GM12892 (cell line): ENCODE measurements around the gene HMSD. TPM values are rescaled to one million over a fixed set of nuclear protein-coding genes. Genes with fewer than 3 reads are reported as not detected.
A peak's percentile ranks its signal among the peaks of the same experiment; 100 is the strongest.

ENCODE experiments used
- DNase-seq: peaks from one replicate; pipeline ENCODE4 v3.0.0; 2011; ENCODE audit not compliant: insufficient read length
- FAIRE-seq: peaks from 2 replicates; lab custom pipeline; 2011; peaks lifted over from hg19 to GRCh38; lab: Jason Lieb, UNC
- POLR2A ChIP-seq: IDR thresholded peaks from 2 replicates; pipeline ENCODE4 v1.6.1; 2011; ENCODE audit warnings: low read depth, low read length, control low read depth
- POLR2AphosphoS5 ChIP-seq: IDR thresholded peaks from 2 replicates; pipeline ENCODE4 v1.6.1; 2011; ENCODE audit warnings: low read depth, low read length, control low read depth
- TAF1 ChIP-seq: IDR thresholded peaks from 2 replicates; pipeline ENCODE4 v1.6.1; 2011; ENCODE audit warnings: low read depth, mild to moderate bottlenecking, control low read depth, low read length, borderline replicate concordance
- polyA plus RNA-seq: library from polyadenylated mRNA; unstranded; fragments of >200 nt; gene quantifications from one replicate; pipeline ENCODE4 v1.2.1, GENCODE V29; 2012; ENCODE audit warnings: missing spikeins, inconsistent platforms; ENCODE audit not compliant: missing spikeins

The HMSD gene, protein sequence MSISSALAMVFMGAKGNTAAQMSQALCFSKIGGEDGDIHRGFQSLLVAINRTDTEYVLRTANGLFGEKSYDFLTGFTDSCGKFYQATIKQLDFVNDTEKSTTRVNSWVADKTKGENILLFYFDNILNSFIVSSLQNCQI
- polyA plus RNA-seq = 27.3 TPM

- TF ChIP-seq TAF1 = peak; percentile 74
- peak; percentile 72 for TF ChIP-seq POLR2AphosphoS5
- peak; percentile 87 for TF ChIP-seq POLR2A
- peak; percentile 87 for FAIRE-seq
- peak; percentile 58 for DNase-seq
Measured at GRCh38 chr18:63949068-63949737, at the start of gene HMSD. TSS of gene HMSD (plus strand) at chr18:63949301. CDS start at chr18:63953456, 4,155 bp downstream.

- FAIRE-seq (peak; percentile 38), DNase-seq (no peak)
- no peak for TF ChIP-seq TAF1
- no peak for TF ChIP-seq POLR2AphosphoS5
- TF ChIP-seq POLR2A = no peak
Measured at GRCh38 chr18:63903851-63904570, 45.1 kb upstream of the HMSD start.

DNA sequence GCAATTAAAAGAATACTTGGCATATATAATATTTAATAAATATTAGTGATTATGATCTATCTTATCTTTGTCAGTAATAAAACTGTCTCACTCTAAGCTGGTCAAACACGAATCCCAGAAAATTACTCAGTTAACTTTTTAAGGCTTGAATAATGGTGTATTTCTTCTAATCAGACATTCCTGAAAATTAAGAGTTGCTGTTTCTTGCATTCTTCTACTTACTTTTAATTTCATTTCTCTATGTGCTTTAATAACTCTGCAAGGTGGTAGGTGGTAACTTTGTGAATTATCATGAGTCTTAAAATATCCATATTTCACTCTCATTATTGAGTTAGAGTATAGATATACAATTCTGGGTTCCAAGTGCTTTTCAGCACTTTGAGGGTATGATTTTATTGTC, 44.4 kb upstream of the HMSD start:
- TF ChIP-seq POLR2AphosphoS5 (no peak), POLR2A (no peak), TAF1 (no peak)
- DNase-seq (no peak), FAIRE-seq (no peak)

- TF ChIP-seq POLR2A (no peak), TAF1 (no peak), POLR2AphosphoS5 (no peak)
- DNase-seq = no peak
- FAIRE-seq = no peak
Measured at GRCh38 chr18:63905361-63905760, 43.7 kb upstream of the HMSD start.

GRCh38 chr18:63906056-63906455, 43.0 kb upstream of the HMSD start:
- TF ChIP-seq POLR2A (no peak), POLR2AphosphoS5 (no peak), TAF1 (no peak)
- no peak for FAIRE-seq
- DNase-seq = no peak

DNA sequence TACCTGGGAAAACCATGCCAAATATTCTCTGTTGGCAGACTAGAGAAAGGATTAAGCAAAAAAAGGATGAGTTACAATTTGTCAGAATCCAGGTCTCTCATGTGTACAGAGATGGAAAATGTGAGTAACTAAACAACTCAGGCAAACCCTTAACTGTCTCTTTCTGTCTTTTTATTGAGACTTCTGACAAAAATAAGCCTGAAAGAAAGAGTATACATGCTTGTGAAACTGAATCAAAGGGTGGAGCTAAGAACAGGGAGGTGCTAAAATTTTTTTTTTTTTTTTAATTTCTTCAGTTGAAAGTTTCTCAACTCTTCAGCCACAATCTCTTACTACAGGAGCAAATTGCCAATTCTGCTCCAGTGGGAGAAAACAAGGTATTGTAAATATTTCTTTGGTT, 41.4 kb upstream of the HMSD start, which contains the start of gene SERPINB10:
SERPINB10 (plus strand) TSS at position 295 of the 400 bp plus-strand sequence. CDS start 7,553 bp downstream, outside the sequence.
- TF ChIP-seq POLR2A = no peak
- DNase-seq (no peak), FAIRE-seq (no peak)

- FAIRE-seq (no peak), DNase-seq (no peak)
- TF ChIP-seq POLR2A (no peak), TAF1 (no peak), POLR2AphosphoS5 (no peak)
Measured at GRCh38 chr18:63908858-63909257, 40.2 kb upstream of the HMSD start.

DNA sequence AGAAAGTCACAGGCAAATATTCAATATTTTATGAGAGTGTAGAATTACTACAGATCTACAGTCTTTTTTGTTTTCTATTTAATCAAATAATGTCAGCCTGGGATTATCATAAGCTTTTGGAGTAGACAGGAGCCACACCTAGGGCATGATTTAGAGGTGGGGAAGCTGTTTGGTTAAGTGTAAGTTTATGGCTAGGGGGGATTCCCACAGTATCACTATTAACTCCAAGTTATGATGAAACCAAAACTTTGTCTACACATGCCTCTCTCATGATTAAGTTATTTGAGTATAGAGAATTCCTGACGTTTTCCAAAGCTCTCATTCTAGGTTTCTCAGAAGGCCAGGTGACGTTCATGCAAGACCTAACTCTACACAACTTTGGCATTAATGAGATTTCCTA, 39.2 kb upstream of the HMSD start:
- peak; percentile 80 for FAIRE-seq

GRCh38 chr18:63917817-63918216, 31.3 kb upstream of the HMSD start:
- no peak for DNase-seq
- TF ChIP-seq TAF1 (no peak), POLR2AphosphoS5 (no peak), POLR2A (no peak)
- FAIRE-seq = no peak

More for the DNA sequence above, 39.2 kb upstream of the HMSD start:
- no peak for DNase-seq
- TF ChIP-seq TAF1 (no peak), POLR2A (no peak), POLR2AphosphoS5 (no peak)

- FAIRE-seq (no peak), DNase-seq (no peak)
- TF ChIP-seq POLR2A (no peak), TAF1 (no peak), POLR2AphosphoS5 (no peak)
Measured at GRCh38 chr18:63922049-63922448, 27.1 kb upstream of the HMSD start.

GRCh38 chr18:63924551-63924950, 24.6 kb upstream of the HMSD start:
- TF ChIP-seq POLR2AphosphoS5 = no peak
- TF ChIP-seq POLR2A = no peak
- TF ChIP-seq TAF1 = no peak
- no peak for FAIRE-seq
- DNase-seq = no peak
